CD4-positive, CD25-positive, alpha-beta regulatory T cell (primary cell): Measurements from ENCODE around the gene C5orf15. TPM values are rescaled to one million over a fixed set of nuclear protein-coding genes. Genes with fewer than 3 reads are reported as not detected.
A peak's percentile ranks its signal among the peaks of the same experiment; 100 is the strongest.

Experiments
- ATAC-seq, 2 donors: fragments of 150-1000 bp; cut with Tn5 transposase; one replicate each; pipeline ENCODE4 v1.10.0; 2021; ENCODE audit warnings: low read depth in 2 of 2, moderate number of reproducible peaks in 2 of 2, moderate library complexity in 1 of 2
- DNase-seq, 3 donors: peaks; one replicate each; pipeline versions ENCODE4 v3.0.0 to v3.0.0-alpha.2; 2012 to 2022; ENCODE audit warnings: mixed read lengths in 1 of 3
- H3K27ac ChIP-seq: one replicate; pipeline ENCODE4 v1.7.0; 2013; ENCODE audit warnings: mild to moderate bottlenecking, low read length; ENCODE audit not compliant: insufficient read depth, poor library complexity, severe bottlenecking
- H3K27me3 ChIP-seq: one replicate; pipeline ENCODE4 v1.7.0; 2013; ENCODE audit warnings: low read length; ENCODE audit not compliant: control insufficient read depth, insufficient read depth
- H3K36me3 ChIP-seq: one replicate; pipeline ENCODE4 v1.7.0; 2013; ENCODE audit warnings: mild to moderate bottlenecking, low read length, moderate library complexity; ENCODE audit not compliant: control insufficient read depth, insufficient read depth
- H3K4me1 ChIP-seq: 2 replicates; pipeline ENCODE4 v1.7.0; 2013; ENCODE audit warnings: mild to moderate bottlenecking, low read length; ENCODE audit not compliant: insufficient read depth, control insufficient read depth, poor library complexity, severe bottlenecking
- H3K4me3 ChIP-seq: one replicate; pipeline ENCODE4 v1.7.0; 2013; ENCODE audit warnings: low read depth, mild to moderate bottlenecking, low read length, moderate library complexity
- H3K9me3 ChIP-seq, 2 experiments: 1 replicate in 1 of 2; 2 replicates in 1 of 2; pipeline ENCODE4 v1.7.0; 2013; ENCODE audit warnings: low read length in 2 of 2, mild to moderate bottlenecking in 1 of 2, moderate library complexity in 1 of 2; ENCODE audit not compliant: control insufficient read depth in 2 of 2
- H3K27ac Mint-ChIP-seq, 3 donors: one replicate each; pipeline ENCODE4 v1.8.0; 2020 to 2022; ENCODE audit warnings: mild to moderate bottlenecking in 3 of 3, mixed read lengths in 3 of 3, moderate library complexity in 2 of 3
- H3K27me3 Mint-ChIP-seq: one replicate; pipeline ENCODE4 v1.8.0; 2022; ENCODE audit warnings: mild to moderate bottlenecking, mixed read lengths
- H3K36me3 Mint-ChIP-seq: one replicate; pipeline ENCODE4 v1.8.0; 2020; ENCODE audit warnings: mixed read lengths
- H3K4me1 Mint-ChIP-seq, 4 donors: one replicate each; pipeline ENCODE4 v1.8.0; 2020 to 2022; ENCODE audit warnings: mixed read lengths in 4 of 4, mild to moderate bottlenecking in 1 of 4
- H3K4me3 Mint-ChIP-seq, 4 donors: one replicate each; pipeline ENCODE4 v1.8.0; 2020 to 2022; ENCODE audit warnings: mild to moderate bottlenecking in 4 of 4, mixed read lengths in 4 of 4, moderate library complexity in 3 of 4
- H3K9me3 Mint-ChIP-seq, 7 donors: one replicate each; pipeline ENCODE4 v1.8.0; 2020 to 2022; ENCODE audit warnings: mixed read lengths in 7 of 7, mild to moderate bottlenecking in 3 of 7, moderate library complexity in 2 of 7
- polyA plus RNA-seq, 4 donors: library from polyadenylated mRNA; unstranded; fragments of 300-500 nt; fragmentation: Illumina TruSeq; gene quantifications; one replicate each; pipeline ENCODE4 v1.2.3, GENCODE V29; 2021
- total RNA-seq: library from RNA; stranded (reverse); gene quantifications from one replicate; pipeline ENCODE4 v1.2.3, GENCODE V29; 2022

C5orf15 gene
- total and polyA plus RNA-seq, 5 donors from 2014 or later: 12.9 to 34.8 (median 25.4) TPM

DNA sequence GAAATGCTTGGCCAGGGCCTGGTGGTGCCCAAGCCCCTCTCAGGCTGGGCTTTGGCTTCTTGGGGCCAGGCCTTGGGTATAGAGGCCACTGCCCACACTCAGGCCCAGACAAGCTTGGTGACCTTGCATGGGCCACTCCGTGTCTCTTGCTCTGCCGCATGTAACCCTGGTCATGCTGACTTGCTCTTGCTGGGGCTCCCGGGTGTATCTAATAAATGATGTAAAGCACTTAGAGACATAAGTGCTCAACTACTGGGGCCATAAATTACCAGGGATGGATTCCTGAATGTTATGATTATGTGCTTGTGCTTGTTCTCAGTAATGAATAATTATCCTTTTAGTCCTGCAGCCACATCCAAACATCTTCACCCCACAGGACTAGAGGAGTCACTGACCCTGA is 54.0 kb downstream of the C5orf15 start:
- no peak for ATAC-seq
- no peaks in the 10 kb centered on the region for H3K36me3 Mint-ChIP-seq
- no peaks in the 10 kb centered on the region for H3K4me1 Mint-ChIP-seq
- H3K36me3 ChIP-seq: no peaks in the 10 kb centered on the region
- no peak overlapping the region for H3K27ac ChIP-seq
- no peaks in the 10 kb centered on the region for H3K4me1 ChIP-seq
- no peaks in the 10 kb centered on the region for H3K27me3 ChIP-seq
- no peak overlapping the region for H3K27ac Mint-ChIP-seq
- H3K9me3 ChIP-seq: no peaks in the 10 kb centered on the region
- peaks cover 5% of the 10 kb centered on the region for H3K27me3 Mint-ChIP-seq
- H3K9me3 Mint-ChIP-seq: no peaks in the 10 kb centered on the region
- no peak for DNase-seq
- H3K4me3 ChIP-seq: no peak overlapping the region
- no peak overlapping the region for H3K4me3 Mint-ChIP-seq

DNA sequence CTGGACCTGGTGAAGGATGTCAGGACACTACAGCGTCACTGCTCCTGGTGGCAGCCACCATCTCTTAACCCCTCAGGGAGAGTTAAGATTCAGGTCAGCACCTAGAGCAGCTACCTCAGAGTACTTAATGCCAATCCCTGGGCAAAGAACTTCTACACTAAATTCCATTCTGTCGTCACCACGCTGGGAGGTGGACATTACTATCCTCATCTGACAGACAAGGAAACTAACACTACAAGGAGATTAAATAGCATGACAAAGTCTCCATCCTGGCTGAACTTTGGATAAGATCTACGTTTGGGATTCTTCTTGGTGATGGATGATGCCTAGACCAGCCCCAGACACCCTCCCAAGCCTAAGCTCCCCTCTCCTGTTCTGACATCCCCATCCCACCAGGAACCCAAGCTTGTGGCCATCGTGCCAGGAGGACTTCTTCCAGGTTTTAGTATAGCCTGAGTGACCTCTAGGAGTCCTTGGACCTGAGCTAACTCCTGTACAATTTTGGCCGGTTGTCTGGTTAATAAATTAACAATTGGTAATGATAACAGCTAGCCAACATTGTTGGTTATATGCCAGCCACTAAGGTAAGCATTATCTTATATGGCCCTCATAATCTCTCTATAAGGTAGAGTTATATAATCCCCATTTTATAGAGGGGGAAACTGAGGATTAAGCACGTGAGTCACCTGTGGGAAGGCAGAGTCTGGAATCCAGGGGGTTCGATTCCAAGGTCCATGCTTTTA is 54.8 kb downstream of the C5orf15 start:
- H3K27ac ChIP-seq: no peak overlapping the region
- H3K36me3 ChIP-seq: no peaks in the 10 kb centered on the region
- no peaks in the 10 kb centered on the region for H3K4me1 Mint-ChIP-seq
- no peaks in the 10 kb centered on the region for H3K9me3 Mint-ChIP-seq
- H3K36me3 Mint-ChIP-seq: no peaks in the 10 kb centered on the region
- ATAC-seq: no peak
- H3K27me3 Mint-ChIP-seq: peaks cover 5% of the 10 kb centered on the region
- H3K4me1 ChIP-seq: no peaks in the 10 kb centered on the region
- no peak overlapping the region for H3K4me3 ChIP-seq
- DNase-seq: no peak
- H3K4me3 Mint-ChIP-seq: no peak overlapping the region
- H3K9me3 ChIP-seq: no peaks in the 10 kb centered on the region
- H3K27ac Mint-ChIP-seq: no peak overlapping the region
- H3K27me3 ChIP-seq: no peaks in the 10 kb centered on the region

DNA sequence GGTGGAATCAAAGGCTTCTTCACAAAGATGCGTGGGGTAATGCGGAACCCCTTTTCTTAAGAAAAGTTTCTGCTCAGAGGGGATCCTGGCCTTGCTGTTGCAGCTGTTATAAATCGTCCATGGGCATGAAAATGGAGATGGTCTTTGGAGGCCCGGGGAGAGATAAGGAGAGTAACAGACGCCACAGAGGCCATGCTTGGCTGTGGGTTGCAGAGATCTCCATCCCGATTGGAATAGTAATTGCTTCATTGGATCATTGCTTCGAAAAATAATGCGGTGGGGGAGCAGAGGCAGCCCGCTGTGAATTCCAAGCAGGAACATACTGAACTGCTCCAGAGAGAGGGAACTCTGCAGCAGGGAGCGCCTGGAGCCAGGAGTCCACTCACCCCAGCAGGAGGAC is 55.5 kb downstream of the C5orf15 start:
- H3K27me3 Mint-ChIP-seq: peaks cover 2% of the 10 kb centered on the region
- Histone ChIP-seq H3K27me3 (no peaks in the 10 kb centered on the region), H3K4me3 (no peak overlapping the region), H3K27ac (no peak overlapping the region), H3K36me3 (no peaks in the 10 kb centered on the region), H3K9me3 (no peaks in the 10 kb centered on the region), H3K4me1 (no peaks in the 10 kb centered on the region)
- no peaks in the 10 kb centered on the region for H3K9me3 Mint-ChIP-seq
- H3K4me3 Mint-ChIP-seq: no peak overlapping the region
- H3K36me3 Mint-ChIP-seq: no peaks in the 10 kb centered on the region
- H3K4me1 Mint-ChIP-seq: no peaks in the 10 kb centered on the region
- no peak overlapping the region for H3K27ac Mint-ChIP-seq
- DNase-seq (no peak), ATAC-seq (no peak)

DNA sequence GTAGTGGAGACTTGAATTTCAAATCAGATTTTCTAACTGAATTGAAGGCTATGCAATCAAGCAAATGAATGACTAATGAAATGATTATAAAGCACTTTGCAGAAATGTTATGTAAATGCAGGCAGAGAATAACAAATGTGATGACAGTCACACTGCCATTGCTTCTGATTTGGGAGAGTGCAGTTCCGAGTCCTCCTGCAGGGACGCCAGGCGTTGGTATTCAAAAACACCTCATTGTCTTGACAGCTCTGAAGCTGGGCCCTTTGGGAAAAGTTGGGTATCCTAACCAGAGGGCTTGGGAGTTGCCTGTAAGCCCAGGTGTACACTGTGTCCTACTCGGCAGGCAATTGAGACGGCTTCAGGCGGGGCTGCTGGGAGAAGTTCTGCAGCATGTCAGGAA is 57.9 kb downstream of the C5orf15 start:
- no peak overlapping the region for H3K4me3 ChIP-seq
- no peak overlapping the region for H3K27ac ChIP-seq
- H3K36me3 ChIP-seq: no peaks in the 10 kb centered on the region
- Mint-ChIP-seq H3K4me3 (no peak overlapping the region), H3K4me1 (no peaks in the 10 kb centered on the region), H3K27ac (no peak overlapping the region), H3K9me3 (no peaks in the 10 kb centered on the region), H3K36me3 (no peaks in the 10 kb centered on the region), H3K27me3 (no peaks in the 10 kb centered on the region)
- H3K4me1 ChIP-seq: no peaks in the 10 kb centered on the region
- H3K9me3 ChIP-seq: no peaks in the 10 kb centered on the region
- ATAC-seq (no peak), DNase-seq (no peak)
- no peaks in the 10 kb centered on the region for H3K27me3 ChIP-seq

DNA sequence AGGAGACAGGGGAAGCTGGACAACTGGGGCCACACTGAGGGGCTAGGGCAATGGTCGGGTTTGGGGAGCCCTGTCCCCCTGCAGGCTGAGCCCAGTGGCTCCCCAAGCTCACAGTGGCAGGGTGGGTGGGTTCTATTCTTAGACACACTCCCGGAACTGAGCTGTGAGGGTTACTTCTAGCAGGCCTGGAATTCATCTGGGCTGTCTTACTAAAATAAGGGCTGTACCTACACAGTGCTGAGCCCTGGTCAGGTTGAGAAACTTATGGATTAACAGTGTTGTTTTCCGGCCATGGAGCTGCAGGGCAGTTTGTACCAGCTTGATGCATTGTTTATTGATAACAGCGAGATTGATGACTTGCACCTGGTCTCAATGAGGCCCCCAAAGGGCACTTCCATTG is 58.8 kb downstream of the C5orf15 start:
- H3K4me3 ChIP-seq: no peak overlapping the region
- Mint-ChIP-seq H3K27me3 (no peaks in the 10 kb centered on the region), H3K4me1 (no peaks in the 10 kb centered on the region), H3K9me3 (no peaks in the 10 kb centered on the region), H3K4me3 (no peak overlapping the region), H3K36me3 (no peaks in the 10 kb centered on the region), H3K27ac (no peak overlapping the region)
- no peaks in the 10 kb centered on the region for H3K36me3 ChIP-seq
- H3K9me3 ChIP-seq: no peaks in the 10 kb centered on the region
- H3K27ac ChIP-seq: no peak overlapping the region
- DNase-seq: no peak
- H3K27me3 ChIP-seq: no peaks in the 10 kb centered on the region
- H3K4me1 ChIP-seq: no peaks in the 10 kb centered on the region
- ATAC-seq: no peak

DNA sequence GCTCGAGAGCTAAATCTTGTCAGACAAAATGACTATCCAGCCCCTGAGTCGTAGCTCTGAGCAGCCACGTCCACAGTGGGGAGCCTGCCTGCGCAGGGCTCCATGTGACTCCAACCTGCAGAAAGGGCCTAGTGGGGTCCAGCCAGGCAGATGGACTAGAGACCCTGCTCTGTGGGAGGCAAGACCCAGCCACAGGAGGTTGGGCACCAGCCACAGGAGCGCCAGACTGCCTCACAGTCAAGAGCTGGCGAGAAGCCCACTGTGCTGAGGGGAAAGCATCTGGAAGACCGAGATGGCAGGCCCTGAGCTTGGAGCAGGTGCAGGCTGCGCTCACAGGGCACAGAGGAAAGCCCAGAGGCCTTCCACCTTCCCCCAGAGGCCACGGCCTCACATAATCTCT is 61.4 kb downstream of the C5orf15 start:
- Mint-ChIP-seq H3K27ac (no peak overlapping the region), H3K4me3 (no peak overlapping the region), H3K27me3 (no peaks in the 10 kb centered on the region), H3K36me3 (no peaks in the 10 kb centered on the region), H3K9me3 (no peaks in the 10 kb centered on the region), H3K4me1 (no peaks in the 10 kb centered on the region)
- H3K27ac ChIP-seq: no peak overlapping the region
- H3K27me3 ChIP-seq: no peaks in the 10 kb centered on the region
- no peaks in the 10 kb centered on the region for H3K4me1 ChIP-seq
- H3K36me3 ChIP-seq: no peaks in the 10 kb centered on the region
- no peaks in the 10 kb centered on the region for H3K9me3 ChIP-seq
- H3K4me3 ChIP-seq: no peak overlapping the region
- DNase-seq (no peak), ATAC-seq (no peak)

DNA sequence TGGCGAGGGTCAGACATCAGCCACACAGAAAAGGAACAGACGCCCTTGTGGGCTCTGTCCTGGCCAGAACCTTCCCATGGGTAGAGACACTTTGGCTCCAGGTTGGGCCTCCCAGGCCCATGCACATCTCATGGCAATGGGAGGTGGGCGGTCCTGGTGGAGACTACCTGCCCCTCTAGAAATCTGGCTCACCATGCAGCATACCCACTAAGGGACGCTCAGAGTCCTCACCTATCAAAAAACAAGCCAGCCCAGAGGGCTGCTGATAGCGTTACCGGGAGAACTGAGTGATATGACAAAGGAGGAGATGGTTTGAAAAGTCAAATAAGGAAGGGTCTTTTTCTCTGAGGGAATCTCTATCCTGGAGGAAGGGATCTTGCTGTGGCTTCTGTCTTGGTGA is 62.1 kb downstream of the C5orf15 start:
- Histone ChIP-seq H3K27ac (no peak overlapping the region), H3K27me3 (no peaks in the 10 kb centered on the region), H3K4me3 (no peak overlapping the region), H3K9me3 (no peaks in the 10 kb centered on the region), H3K4me1 (no peaks in the 10 kb centered on the region), H3K36me3 (no peaks in the 10 kb centered on the region)
- Mint-ChIP-seq H3K4me1 (no peaks in the 10 kb centered on the region), H3K9me3 (no peaks in the 10 kb centered on the region), H3K36me3 (no peaks in the 10 kb centered on the region), H3K4me3 (no peak overlapping the region), H3K27me3 (no peaks in the 10 kb centered on the region), H3K27ac (peak overlapping the region in 1 of 3 donors; percentile 56)
- DNase-seq (no peak), ATAC-seq (no peak)
